ENCODE results near the gene HYLS1.

The HYLS1 gene

GRCh38 chr11:125947419-125948277, 60.2 kb downstream of the HYLS1 start:
- TF ChIP-seq GATA2 (IDR thresholded peaks at IDR 0.05; ENCODE audit: low read depth, low read length) (no peak), GATA3 (IDR thresholded peaks at IDR 0.05; ENCODE audit: low read depth, low read length) (no peak)

GRCh38 chr11:125948278-125949051, 61.0 kb downstream of the HYLS1 start:
- TF ChIP-seq GATA3 (IDR thresholded peaks at IDR 0.05; ENCODE audit: low read depth, low read length) (no peak), GATA2 (IDR thresholded peaks at IDR 0.05; ENCODE audit: low read depth, low read length) (no peak)

- no peak for TF ChIP-seq GATA2 (IDR thresholded peaks at IDR 0.05; ENCODE audit: low read depth, low read length)
- TF ChIP-seq GATA3 (IDR thresholded peaks at IDR 0.05; ENCODE audit: low read depth, low read length): no peak
Measured at GRCh38 chr11:125949271-125950177, 62.1 kb downstream of the HYLS1 start.

- TF ChIP-seq GATA3 (IDR thresholded peaks at IDR 0.05; ENCODE audit: low read depth, low read length): no peak
- TF ChIP-seq GATA2 (IDR thresholded peaks at IDR 0.05; ENCODE audit: low read depth, low read length): no peak
Measured at GRCh38 chr11:125950178-125950490, 62.7 kb downstream of the HYLS1 start.
